A673 (cell line): ENCODE results near the gene OPN3. TPM values are rescaled to one million over a fixed set of nuclear protein-coding genes. Genes with fewer than 3 reads are reported as not detected.

Source experiments
- BruUV-seq: library from RNA; stranded (reverse); fragments of 400-500 nt; replicated peaks from 2 replicates; lab custom pipeline; 2021; lab: Mats Ljungman, UMichigan
- CTCF ChIA-PET: fragments of 300-600 bp; sonication (Branson Sonifier 250); formaldehyde crosslinking; loops from one replicate; lab custom pipeline; 2022; ENCODE audit warnings: antibody characterized with exemption; lab: Charles Lee
- POLR2A ChIA-PET: fragments of 300-600 bp; sonication (Branson Sonifier 250); formaldehyde crosslinking; loops from one replicate; lab custom pipeline; 2022; ENCODE audit warnings: antibody characterized with exemption; ENCODE audit not compliant: low non-redundant PET; lab: Charles Lee
- DNase-seq: peaks from one replicate; pipeline ENCODE4 v3.0.0-alpha.2; 2015; ENCODE audit warnings: low spot score
- H3K27ac ChIP-seq: fragments of 200-600 bp; sonication (generic); 2 replicates; pipeline ENCODE4 v1.5.1; 2016; ENCODE audit warnings: mixed run types, low read depth, mild to moderate bottlenecking, mixed read lengths, antibody characterized with exemption, low read length; ENCODE audit not compliant: poor library complexity, severe bottlenecking
- H3K27me3 ChIP-seq: fragments of 200-600 bp; sonication (generic); replicated peaks from 2 replicates; pipeline ENCODE4 v1.6.1; 2017; ENCODE audit warnings: mixed run types, low read depth, mild to moderate bottlenecking, mixed read lengths, antibody characterized with exemption, low read length; ENCODE audit not compliant: insufficient read depth, poor library complexity
- H3K36me3 ChIP-seq: fragments of 200-600 bp; sonication (generic); 2 replicates; pipeline ENCODE4 v1.6.1; 2016; ENCODE audit warnings: mixed run types, mild to moderate bottlenecking, mixed read lengths, antibody characterized with exemption, low read length; ENCODE audit not compliant: insufficient read depth, poor library complexity, severe bottlenecking
- H3K4me1 ChIP-seq: fragments of 200-600 bp; sonication (generic); 2 replicates; pipeline ENCODE4 v1.6.1; 2017; ENCODE audit warnings: mixed run types, mild to moderate bottlenecking, mixed read lengths, antibody characterized with exemption, low read length; ENCODE audit not compliant: insufficient read depth, poor library complexity, severe bottlenecking
- H3K4me3 ChIP-seq: fragments of 200-600 bp; sonication (generic); 2 replicates; pipeline ENCODE4 v1.5.1; 2016; ENCODE audit warnings: low read depth, mixed run types, mild to moderate bottlenecking, mixed read lengths, low read length; ENCODE audit not compliant: poor library complexity, severe bottlenecking
- H3K9me3 ChIP-seq: fragments of 200-600 bp; sonication (generic); 2 replicates; pipeline ENCODE4 v1.6.1; 2016; ENCODE audit warnings: mixed run types, low read depth, mild to moderate bottlenecking, mixed read lengths, antibody characterized with exemption, low read length; ENCODE audit not compliant: poor library complexity, severe bottlenecking
- CTCF ChIP-seq: fragments of 300-800, 200-600 bp; sonication (generic); conservative IDR thresholded peaks from 2 replicates; pipeline ENCODE4 v1.5.1; 2017; ENCODE audit warnings: low read depth, mild to moderate bottlenecking, antibody characterized with exemption, low read length, moderate library complexity, mixed read lengths
- EZH2 ChIP-seq: fragments of 200-600 bp; sonication (generic); IDR thresholded peaks from 2 replicates; pipeline ENCODE4 v1.6.1; 2017; ENCODE audit warnings: borderline replicate concordance, low read depth, mild to moderate bottlenecking, mixed read lengths, antibody characterized with exemption, low read length; ENCODE audit not compliant: poor library complexity, severe bottlenecking
- intact Hi-C: fragments of 100-400 bp; cut with micrococcal nuclease; formaldehyde crosslinking; loops from one replicate; pipeline ENCODE4 v1.10.0; 2022; ENCODE audit not compliant: unreplicated experiment
- total RNA-seq: library from RNA; stranded (reverse); gene quantifications from 2 replicates; pipeline ENCODE4 v1.2.3, GENCODE V29; 2021

Gene OPN3
- total RNA-seq, 1 experiment from 2014 or later = 12.6 TPM

GRCh38 chr1:241608379-241609033 is 31.7 kb downstream of the OPN3 start:
- no peak for DNase-seq
- no peak overlapping the region for H3K27ac ChIP-seq
- no TSS peak for BruUV-seq

DNA sequence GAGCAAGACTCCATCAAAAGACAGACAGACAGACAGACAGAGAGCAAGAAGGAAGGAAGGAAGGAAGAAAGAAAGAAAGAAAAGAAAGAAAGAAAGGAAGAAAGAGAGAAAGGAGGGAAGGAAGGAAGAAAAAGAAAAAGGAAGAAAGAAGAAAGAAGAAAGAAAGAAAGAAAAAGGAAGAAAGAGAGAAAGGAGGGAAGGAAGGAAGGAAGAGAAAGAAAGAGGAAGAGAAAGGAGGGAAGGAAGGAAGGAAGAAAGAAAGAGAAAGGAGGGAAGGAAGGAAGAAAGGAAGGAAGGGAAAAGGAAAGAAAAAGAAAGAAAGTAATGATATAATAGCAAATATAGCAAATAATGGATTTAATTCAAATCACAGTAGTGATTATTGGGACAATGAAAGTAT is 32.7 kb downstream of the OPN3 start:
- TF ChIP-seq EZH2 (no peak), CTCF (no peak)
- H3K4me1 ChIP-seq = no peaks in the 10 kb centered on the region
- no peak for DNase-seq
- no peak overlapping the region for H3K27ac ChIP-seq
- intact Hi-C loops = loop anchor here (5.0 kb wide), 1 partner anchor 75 kb away; the partner anchor contains the start of gene KMO
- H3K9me3 ChIP-seq = no peaks in the 10 kb centered on the region
- H3K36me3 ChIP-seq = no peaks in the 10 kb centered on the region
- CTCF ChIA-PET = no interaction called here
- no peak overlapping the region for H3K4me3 ChIP-seq
- no TSS peak for BruUV-seq
- POLR2A ChIA-PET = no interaction called here
- no peaks in the 10 kb centered on the region for H3K27me3 ChIP-seq

More at GRCh38 chr1:241608379-241609033, 31.7 kb downstream of the OPN3 start:
- ChIA-PET CTCF (no interaction called here), POLR2A (no interaction called here)
- intact Hi-C loops = loop anchor here (5.0 kb wide), 1 partner anchor 76 kb away; the partner anchor contains the start of gene KMO
- no peaks in the 10 kb centered on the region for H3K36me3 ChIP-seq
- H3K9me3 ChIP-seq = no peaks in the 10 kb centered on the region
- H3K4me1 ChIP-seq = no peaks in the 10 kb centered on the region
- H3K27me3 ChIP-seq = no peaks in the 10 kb centered on the region
- no peak for TF ChIP-seq CTCF
- no peak for TF ChIP-seq EZH2
- H3K4me3 ChIP-seq = no peak overlapping the region

- H3K4me1 ChIP-seq = no peaks in the 10 kb centered on the region
- H3K27ac ChIP-seq = no peak overlapping the region
- H3K4me3 ChIP-seq = no peak overlapping the region
- no peaks in the 10 kb centered on the region for H3K36me3 ChIP-seq
- no peaks in the 10 kb centered on the region for H3K27me3 ChIP-seq
- no peaks in the 10 kb centered on the region for H3K9me3 ChIP-seq
- TF ChIP-seq CTCF (no peak), EZH2 (no peak)
- DNase-seq = no peak
- ChIA-PET POLR2A (no interaction called here), CTCF (no interaction called here)
- intact Hi-C loops = loop anchor here (5.0 kb wide), 1 partner anchor 74 kb away; the partner anchor contains the start of gene KMO
- BruUV-seq = no TSS peak
These were observed 33.6 kb downstream of the OPN3 start for GRCh38 chr1:241606544-241606943.
